Breast epithelium (tissue), 3 donors: ENCODE measurements around the gene KL.

Source experiments
- CTCF ChIP-seq, 3 donors: fragments of 450-650 bp; IDR thresholded peaks; one replicate each; pipeline ENCODE4 v1.5.1; 2016 to 2017; ENCODE audit warnings: antibody characterized with exemption in 3 of 3, mild to moderate bottlenecking in 3 of 3, moderate library complexity in 3 of 3
- POLR2A ChIP-seq: fragments of 450-650 bp; IDR thresholded peaks from one replicate; pipeline ENCODE4 v1.6.1; 2016; ENCODE audit warnings: antibody characterized with exemption, mild to moderate bottlenecking, moderate library complexity
- POLR2AphosphoS5 ChIP-seq, 3 donors: sonication (generic); formaldehyde crosslinking; IDR thresholded peaks; one replicate each; pipeline ENCODE4 v1.6.1; 2017; ENCODE audit warnings: antibody characterized with exemption in 3 of 3

DNA sequence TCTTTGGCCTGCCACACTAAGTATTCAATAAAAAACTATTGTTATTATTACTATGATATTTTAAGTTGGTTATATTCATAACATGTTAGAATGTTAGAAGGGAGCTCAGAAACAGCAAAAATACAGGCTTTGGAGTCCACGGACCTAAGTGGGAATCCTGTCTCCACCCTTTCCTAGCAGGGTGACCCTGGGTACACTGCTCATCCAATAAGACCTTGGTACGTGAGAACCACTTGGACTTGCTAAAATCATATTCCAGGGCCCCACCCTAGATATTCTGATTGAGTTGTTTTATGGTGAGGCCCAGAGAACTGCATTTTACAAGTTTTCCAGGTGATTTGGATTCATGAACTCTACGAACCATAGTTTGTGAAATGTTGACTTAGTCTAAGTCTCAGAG is 47.4 kb upstream of the KL start:
- TF ChIP-seq CTCF (IDR thresholded peaks at IDR 0.05) (no peak), POLR2AphosphoS5 (IDR thresholded peaks at IDR 0.05) (no peak), POLR2A (no peak)
